GM12878 (cell line): ENCODE measurements around the gene DCST1. TPM values are rescaled to one million over a fixed set of nuclear protein-coding genes. Genes with fewer than 3 reads are reported as not detected.

ENCODE experiments used
- ATAC-seq: fragments of 200-7000 bp; cut with Tn5 transposase; 3 replicates; pipeline ENCODE4 v1.9.1; 2020; ENCODE audit warnings: mild to moderate bottlenecking, moderate library complexity
- BruUV-seq: library from RNA; stranded (reverse); fragments of 400-500 nt; replicated peaks from 2 replicates; lab custom pipeline; 2021; lab: Mats Ljungman, UMichigan
- CTCF ChIA-PET: fragments of 300-600 bp; sonication (Branson Sonifier 250); formaldehyde crosslinking; extraction: SDS; loops from one replicate; lab custom pipeline; 2021; ENCODE audit warnings: inconsistent platforms; lab: Yijun Ruan, JAX
- POLR2A ChIA-PET: fragments of 350-600 bp; formaldehyde crosslinking; extraction: SDS; loops from one replicate; lab custom pipeline; 2021; ENCODE audit warnings: inconsistent platforms; lab: Charles Lee
- RAD21 ChIA-PET: fragments of 300-600 bp; sonication (Branson Sonifier 250); formaldehyde crosslinking; loops from one replicate; lab custom pipeline; 2023; ENCODE audit warnings: antibody characterized with exemption; ENCODE audit not compliant: unreplicated experiment; lab: Charles Lee
- SMC1A ChIA-PET: fragments of 300-600 bp; sonication (Branson Sonifier 250); formaldehyde crosslinking; loops from one replicate; lab custom pipeline; 2023; ENCODE audit not compliant: unreplicated experiment, uncharacterized antibody; lab: Charles Lee
- DNase-seq: peaks from one replicate; pipeline ENCODE4 v3.0.0-alpha.2; 2011; ENCODE audit warnings: low read depth, low spot score
- FAIRE-seq: peaks from 3 replicates; lab custom pipeline; 2011; peaks lifted over from hg19 to GRCh38; lab: Jason Lieb, UNC
- H2AFZ ChIP-seq: 2 replicates; pipeline ENCODE4 v1.6.0; 2011; ENCODE audit warnings: low read depth, low read length, control low read depth; ENCODE audit not compliant: control insufficient read depth
- H3K27ac ChIP-seq: 2 replicates; pipeline ENCODE4 v1.5.1; 2011; ENCODE audit warnings: control low read depth; ENCODE audit not compliant: control insufficient read depth, insufficient read depth
- H3K27me3 ChIP-seq, 2 experiments: replicated peaks in 1 of 2; 2 replicates each; pipeline versions ENCODE4 v1.6.0 to v1.6.1; 2011; ENCODE audit warnings: low read length in 1 of 2; ENCODE audit not compliant: control insufficient read depth in 2 of 2, insufficient read depth in 2 of 2
- H3K36me3 ChIP-seq, 2 experiments: 2 replicates each; pipeline ENCODE4 v1.5.1; 2011; ENCODE audit warnings: low read length in 1 of 2; ENCODE audit not compliant: control insufficient read depth in 2 of 2, insufficient read depth in 2 of 2
- H3K4me1 ChIP-seq: 2 replicates; pipeline ENCODE4 v1.6.1; 2011; ENCODE audit warnings: mild to moderate bottlenecking, low read length, moderate library complexity, mixed read lengths; ENCODE audit not compliant: control insufficient read depth, insufficient read depth
- H3K4me2 ChIP-seq: 2 replicates; pipeline ENCODE4 v1.6.0; 2011; ENCODE audit warnings: control low read depth; ENCODE audit not compliant: control insufficient read depth, insufficient read depth
- H3K4me3 ChIP-seq: fragments of 200-600 bp; sonication (generic); 2 replicates; pipeline ENCODE4 v1.5.1; 2016
- H3K79me2 ChIP-seq: 2 replicates; pipeline ENCODE4 v1.6.0; 2011; ENCODE audit warnings: low read length; ENCODE audit not compliant: control insufficient read depth, insufficient read depth
- H3K9ac ChIP-seq: 2 replicates; pipeline ENCODE4 v1.8.0; 2011; ENCODE audit warnings: low read length, control low read depth, mixed read lengths; ENCODE audit not compliant: control insufficient read depth, insufficient read depth
- H3K9me3 ChIP-seq: replicated peaks from 3 replicates; pipeline ENCODE4 v1.5.1; 2011; ENCODE audit warnings: mild to moderate bottlenecking, low read length; ENCODE audit not compliant: control insufficient read depth, insufficient read depth
- H4K20me1 ChIP-seq: 2 replicates; pipeline ENCODE4 v1.6.0; 2011; ENCODE audit not compliant: control insufficient read depth, insufficient read depth
- BHLHE40 ChIP-seq, 2 experiments: fragments of 450-650 bp in 1 of 2; IDR thresholded peaks; 2 replicates each; pipeline ENCODE4 v1.6.1; 2011 to 2017; ENCODE audit warnings: low read depth in 2 of 2, borderline replicate concordance in 1 of 2, improper control_type of control experiment in 1 of 2, low read length in 1 of 2, mild to moderate bottlenecking in 1 of 2
- BMI1 ChIP-seq: fragments of 450-650 bp; IDR thresholded peaks from 2 replicates; pipeline ENCODE4 v1.6.1; 2016; ENCODE audit warnings: mild to moderate bottlenecking, moderate library complexity, borderline replicate concordance
- BRCA1 ChIP-seq: IDR thresholded peaks from 2 replicates; pipeline ENCODE4 v1.6.1; 2011; ENCODE audit warnings: low read depth, low read length, improper control_type of control experiment
- CREB1 ChIP-seq: IDR thresholded peaks from 2 replicates; pipeline ENCODE4 v1.6.1; 2012; ENCODE audit warnings: low read depth, mild to moderate bottlenecking, inconsistent platforms
- GATAD2B ChIP-seq: fragments of 450-650 bp; conservative IDR thresholded peaks from 2 replicates; pipeline ENCODE4 v1.6.1; 2017; ENCODE audit warnings: low read depth, mild to moderate bottlenecking, moderate library complexity
- IKZF1 ChIP-seq: fragments of 450-650 bp; conservative IDR thresholded peaks from 2 replicates; pipeline ENCODE4 v1.6.1; 2017; ENCODE audit warnings: antibody characterized with exemption, mild to moderate bottlenecking
- MEF2B ChIP-seq: fragments of 450-650 bp; IDR thresholded peaks from 2 replicates; pipeline ENCODE4 v1.6.1; 2018; ENCODE audit warnings: mild to moderate bottlenecking, moderate library complexity; ENCODE audit not compliant: partially characterized antibody, poor library complexity, severe bottlenecking
- MXI1 ChIP-seq: fragments of 150-350 bp; IDR thresholded peaks from 2 replicates; pipeline ENCODE4 v1.6.1; 2011; ENCODE audit warnings: low read depth, mild to moderate bottlenecking, inconsistent platforms, low read length, improper control_type of control experiment
- NFIC ChIP-seq: IDR thresholded peaks from 2 replicates; pipeline ENCODE4 v1.6.1; 2012; ENCODE audit warnings: low read depth, mild to moderate bottlenecking, inconsistent platforms, low read length, moderate library complexity
- PBX3 ChIP-seq: IDR thresholded peaks from 2 replicates; pipeline ENCODE4 v1.6.1; 2011; ENCODE audit warnings: mild to moderate bottlenecking, low read depth, low read length, moderate library complexity; ENCODE audit not compliant: insufficient replicate concordance
- POLR2AphosphoS2 ChIP-seq: IDR thresholded peaks from 2 replicates; pipeline ENCODE4 v1.6.1; 2011; ENCODE audit warnings: low read depth, mild to moderate bottlenecking, low read length, improper control_type of control experiment, moderate library complexity
- RAD21 ChIP-seq: IDR thresholded peaks from 2 replicates; pipeline ENCODE4 v1.6.1; 2011; ENCODE audit warnings: mild to moderate bottlenecking, low read depth, low read length, moderate library complexity; ENCODE audit not compliant: insufficient read depth
- WGBS: methylation state at CpG from one replicate; pipeline ENCODE4 v1.1.6; 2016; ENCODE audit warnings: low lambda C conversion rate; ENCODE audit not compliant: insufficient replicate concordance, insufficient coverage; ENCODE audit errors: missing lambda C conversion rate; 5-methylcytosine and 5-hydroxymethylcytosine counted together
- in situ Hi-C: fragments of 300-500 bp; cut with MboI; formaldehyde crosslinking; loops from 9 replicates; pipeline ENCODE4 v1.14.3; 2018; ENCODE audit warnings: mixed read lengths
- intact Hi-C: fragments of 100-400 bp; cut with micrococcal nuclease; formaldehyde crosslinking; loops from one replicate; pipeline ENCODE4 v1.14.2; 2022; ENCODE audit not compliant: unreplicated experiment
- polyA plus RNA-seq, 11 experiments: library from polyadenylated mRNA; depleted of rRNA in 4 of 11; unstranded in 6 of 11; stranded (reverse) in 5 of 11; fragments of >200 nt; fragmentation: Nextera tagmentation in 4 of 11; fragmentation: Illumina TruSeq in 1 of 11; extraction: Ambion mirVana in 4 of 11; extraction: Trizol in 1 of 11; gene quantifications; 1 replicate in 1 of 11; 2 replicates in 10 of 11; pipeline versions ENCODE4 v1.2.1 to v1.2.3, GENCODE V29; 2011 to 2016; ENCODE audit warnings: inconsistent platforms in 2 of 11, missing spikeins in 2 of 11, low read depth in 1 of 11
- total RNA-seq, 4 experiments: library from RNA; depleted of rRNA in 3 of 4; stranded (reverse); fragments of >200 nt in 3 of 4; fragmentation: Illumina TruSeq in 1 of 4; extraction: Trizol in 1 of 4; gene quantifications; 2 replicates each; pipeline versions ENCODE4 v1.2.1 to v1.2.3, GENCODE V29; 2013 to 2021
- TF ChIP-seq, protein P1 (sequence below): fragments of 450-650 bp; IDR thresholded peaks from 2 replicates; pipeline ENCODE4 v1.6.1; 2016; ENCODE audit warnings: mild to moderate bottlenecking
- TF ChIP-seq, protein P2 (sequence below): IDR thresholded peaks from 2 replicates; pipeline ENCODE4 v1.6.1; 2011; ENCODE audit warnings: low read depth, low read length, improper control_type of control experiment, borderline replicate concordance
- TF ChIP-seq, protein P3 (sequence below), 3 experiments: IDR thresholded peaks in 2 of 3; conservative IDR thresholded peaks in 1 of 3; 2 replicates each; pipeline ENCODE4 v1.5.1; 2011; ENCODE audit warnings: low read depth in 3 of 3, low read length in 3 of 3, mild to moderate bottlenecking in 3 of 3, control low read depth in 2 of 3, moderate library complexity in 2 of 3, inconsistent platforms in 1 of 3, mixed read lengths in 1 of 3; ENCODE audit not compliant: control insufficient read depth in 2 of 3, insufficient read depth in 1 of 3; ENCODE audit errors: extremely low read depth in 1 of 3

The DCST1 gene
- total and polyA plus RNA-seq, 10 of the 15 experiments (the other 5 are each of a cell fraction or from before 2014, with no cell fraction given): not detected

GRCh38 chr1:155070721-155071569 lies 37.3 kb downstream of the DCST1 start:
- no peak overlapping the region for H3K27ac ChIP-seq
- no peaks in the 10 kb centered on the region; a peak in 2 of 4 replicates for H3K36me3 ChIP-seq
- peak; percentile 73 for FAIRE-seq
- BruUV-seq: no TSS peak
- in situ Hi-C loops (no loop called here), intact Hi-C loops (no loop called here)
- H3K9ac ChIP-seq: no peak overlapping the region
- SMC1A ChIA-PET: interaction anchor here (1.4 kb wide), 1 partner anchor 9 kb away, joined by 3 read pairs; no protein-coding TSS in a partner anchor
- H3K27me3 ChIP-seq: no peaks in the 10 kb centered on the region
- CTCF ChIA-PET: interaction anchor here (1.0 to 3.6 kb wide), 5 partner anchors 9 to 21 kb away, joined by 3 to 23 read pairs (median 6); no protein-coding TSS in a partner anchor
- H3K4me2 ChIP-seq: peak overlapping the region; percentile 64
- peak overlapping the region; percentile 18; the same call in 1 of the 2 replicates for H3K4me3 ChIP-seq
- TF ChIP-seq RAD21 (no peak), MEF2B (no peak), MXI1 (peak; percentile 25; the same call in 1 of the 2 replicates), IKZF1 (peak; percentile 11; the same call in 1 of the 2 replicates), GATAD2B (no peak), BMI1 (peak; percentile 76), PBX3 (no peak), BRCA1 (no peak), POLR2AphosphoS2 (no peak), BHLHE40 (IDR thresholded peaks at IDR 0.05; ENCODE audit: borderline replicate concordance in 1 of 2, low read depth in 2 of 2, low read length in 1 of 2) (peak; percentile 31 to 76; a peak in 2 of 4 replicates), NFIC (no peak), CREB1 (0 out of 2 replicates have a peak, but pooled peaks have one; percentile 11)
- TF ChIP-seq, protein P1, sequence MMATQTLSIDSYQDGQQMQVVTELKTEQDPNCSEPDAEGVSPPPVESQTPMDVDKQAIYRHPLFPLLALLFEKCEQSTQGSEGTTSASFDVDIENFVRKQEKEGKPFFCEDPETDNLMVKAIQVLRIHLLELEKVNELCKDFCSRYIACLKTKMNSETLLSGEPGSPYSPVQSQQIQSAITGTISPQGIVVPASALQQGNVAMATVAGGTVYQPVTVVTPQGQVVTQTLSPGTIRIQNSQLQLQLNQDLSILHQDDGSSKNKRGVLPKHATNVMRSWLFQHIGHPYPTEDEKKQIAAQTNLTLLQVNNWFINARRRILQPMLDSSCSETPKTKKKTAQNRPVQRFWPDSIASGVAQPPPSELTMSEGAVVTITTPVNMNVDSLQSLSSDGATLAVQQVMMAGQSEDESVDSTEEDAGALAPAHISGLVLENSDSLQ: peak; percentile 27; the same call in 1 of the 2 replicates
- TF ChIP-seq, protein P2, sequence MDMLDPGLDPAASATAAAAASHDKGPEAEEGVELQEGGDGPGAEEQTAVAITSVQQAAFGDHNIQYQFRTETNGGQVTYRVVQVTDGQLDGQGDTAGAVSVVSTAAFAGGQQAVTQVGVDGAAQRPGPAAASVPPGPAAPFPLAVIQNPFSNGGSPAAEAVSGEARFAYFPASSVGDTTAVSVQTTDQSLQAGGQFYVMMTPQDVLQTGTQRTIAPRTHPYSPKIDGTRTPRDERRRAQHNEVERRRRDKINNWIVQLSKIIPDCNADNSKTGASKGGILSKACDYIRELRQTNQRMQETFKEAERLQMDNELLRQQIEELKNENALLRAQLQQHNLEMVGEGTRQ: no peak
- TF ChIP-seq, protein P3, sequence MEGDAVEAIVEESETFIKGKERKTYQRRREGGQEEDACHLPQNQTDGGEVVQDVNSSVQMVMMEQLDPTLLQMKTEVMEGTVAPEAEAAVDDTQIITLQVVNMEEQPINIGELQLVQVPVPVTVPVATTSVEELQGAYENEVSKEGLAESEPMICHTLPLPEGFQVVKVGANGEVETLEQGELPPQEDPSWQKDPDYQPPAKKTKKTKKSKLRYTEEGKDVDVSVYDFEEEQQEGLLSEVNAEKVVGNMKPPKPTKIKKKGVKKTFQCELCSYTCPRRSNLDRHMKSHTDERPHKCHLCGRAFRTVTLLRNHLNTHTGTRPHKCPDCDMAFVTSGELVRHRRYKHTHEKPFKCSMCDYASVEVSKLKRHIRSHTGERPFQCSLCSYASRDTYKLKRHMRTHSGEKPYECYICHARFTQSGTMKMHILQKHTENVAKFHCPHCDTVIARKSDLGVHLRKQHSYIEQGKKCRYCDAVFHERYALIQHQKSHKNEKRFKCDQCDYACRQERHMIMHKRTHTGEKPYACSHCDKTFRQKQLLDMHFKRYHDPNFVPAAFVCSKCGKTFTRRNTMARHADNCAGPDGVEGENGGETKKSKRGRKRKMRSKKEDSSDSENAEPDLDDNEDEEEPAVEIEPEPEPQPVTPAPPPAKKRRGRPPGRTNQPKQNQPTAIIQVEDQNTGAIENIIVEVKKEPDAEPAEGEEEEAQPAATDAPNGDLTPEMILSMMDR (IDR thresholded peaks at IDR 0.05 in 2 of 3, conservative IDR thresholded peaks at IDR 0.05 in 1 of 3; ENCODE audit: control insufficient read depth in 2 of 3, extremely low read depth in 1 of 3, insufficient read depth in 1 of 3, low read depth in 3 of 3, low read length in 3 of 3): peak; percentile 22 to 65 (median 32); a peak in 5 of 6 replicates
- H3K79me2 ChIP-seq: no peaks in the 10 kb centered on the region
- POLR2A ChIA-PET: interaction anchor here (0.7 kb wide), 1 partner anchor 14 kb away, joined by 3 read pairs; no protein-coding TSS in a partner anchor
- WGBS: 24% methylated on average over 55 of the region's 61 CpGs
- no peaks in the 10 kb centered on the region for H4K20me1 ChIP-seq
- peak; percentile 99 for ATAC-seq
- RAD21 ChIA-PET: interaction anchor here (1.0 kb wide), 1 partner anchor 14 kb away, joined by 4 read pairs; no protein-coding TSS in a partner anchor
- peaks cover 10% of the 10 kb centered on the region for H3K4me1 ChIP-seq
- peak overlapping the region; percentile 9 for H2AFZ ChIP-seq
- DNase-seq: no peak
- no peaks in the 10 kb centered on the region for H3K9me3 ChIP-seq
